Neural progenitor cell (in vitro differentiated cells): ENCODE measurements around the gene ABHD12.

Experiments
- CTCF ChIP-seq: fragments of 200-600 bp; sonication (generic); IDR thresholded peaks from 2 replicates; pipeline ENCODE4 v1.5.1; 2017; ENCODE audit warnings: antibody characterized with exemption, mild to moderate bottlenecking
- EZH2 ChIP-seq: fragments of 200-600 bp; sonication (generic); IDR thresholded peaks from 2 replicates; pipeline ENCODE4 v1.6.1; 2017; ENCODE audit warnings: antibody characterized with exemption, mild to moderate bottlenecking, moderate library complexity

- TF ChIP-seq CTCF (no peak), EZH2 (no peak)
Observed at GRCh38 chr20:25437153-25437581, 46.5 kb upstream of the ABHD12 start.
